ENCODE results near the gene CTIF.
A peak's percentile ranks its signal among the peaks of the same experiment; 100 is the strongest.

CTIF gene

DNA sequence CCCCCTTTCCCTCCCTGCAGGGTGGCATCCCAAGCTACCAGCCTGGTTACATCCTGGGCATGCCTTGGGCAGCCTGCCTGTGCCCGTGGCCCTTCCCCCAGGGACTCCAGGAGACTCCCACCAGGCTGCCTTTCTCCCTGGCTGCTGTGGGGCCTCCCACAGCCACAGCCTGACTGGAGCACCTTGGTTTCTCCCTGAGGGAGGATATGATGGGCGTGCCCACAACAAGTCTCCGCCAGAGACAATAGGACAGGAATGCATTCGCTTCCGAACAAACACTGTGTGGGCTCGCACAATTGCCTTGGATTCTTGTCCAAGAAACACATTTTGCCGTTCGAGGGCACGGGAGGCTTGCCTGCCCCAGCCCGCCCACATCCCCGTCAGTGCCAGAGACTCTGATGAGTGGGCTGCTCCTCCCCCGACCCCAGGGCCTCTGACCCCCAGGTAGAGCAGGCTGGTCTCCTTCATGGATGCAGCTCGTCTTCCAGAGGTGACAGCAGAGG is 309.9 kb downstream of the CTIF start:
- Histone ChIP-seq H3K27me3 (no peaks in the 10 kb centered on the region), H3K4me3 (ENCODE audit: low read depth, low read length) (no peak overlapping the region), H3K36me3 (no peaks in the 10 kb centered on the region), H3K4me1 (peaks cover 23% of the 10 kb centered on the region), H3K9me3 (no peaks in the 10 kb centered on the region)
- no peak for DNase-seq
- TF ChIP-seq, protein P1, sequence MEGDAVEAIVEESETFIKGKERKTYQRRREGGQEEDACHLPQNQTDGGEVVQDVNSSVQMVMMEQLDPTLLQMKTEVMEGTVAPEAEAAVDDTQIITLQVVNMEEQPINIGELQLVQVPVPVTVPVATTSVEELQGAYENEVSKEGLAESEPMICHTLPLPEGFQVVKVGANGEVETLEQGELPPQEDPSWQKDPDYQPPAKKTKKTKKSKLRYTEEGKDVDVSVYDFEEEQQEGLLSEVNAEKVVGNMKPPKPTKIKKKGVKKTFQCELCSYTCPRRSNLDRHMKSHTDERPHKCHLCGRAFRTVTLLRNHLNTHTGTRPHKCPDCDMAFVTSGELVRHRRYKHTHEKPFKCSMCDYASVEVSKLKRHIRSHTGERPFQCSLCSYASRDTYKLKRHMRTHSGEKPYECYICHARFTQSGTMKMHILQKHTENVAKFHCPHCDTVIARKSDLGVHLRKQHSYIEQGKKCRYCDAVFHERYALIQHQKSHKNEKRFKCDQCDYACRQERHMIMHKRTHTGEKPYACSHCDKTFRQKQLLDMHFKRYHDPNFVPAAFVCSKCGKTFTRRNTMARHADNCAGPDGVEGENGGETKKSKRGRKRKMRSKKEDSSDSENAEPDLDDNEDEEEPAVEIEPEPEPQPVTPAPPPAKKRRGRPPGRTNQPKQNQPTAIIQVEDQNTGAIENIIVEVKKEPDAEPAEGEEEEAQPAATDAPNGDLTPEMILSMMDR (IDR thresholded peaks at IDR 0.05; ENCODE audit: low read depth, low read length): no peak

GRCh38 chr18:48850822-48851598 is 312.2 kb downstream of the CTIF start:
- Histone ChIP-seq H3K4me3 (ENCODE audit: low read depth, low read length) (no peak overlapping the region), H3K36me3 (no peaks in the 10 kb centered on the region), H3K4me1 (peaks cover 26% of the 10 kb centered on the region), H3K9me3 (no peaks in the 10 kb centered on the region), H3K27me3 (no peaks in the 10 kb centered on the region)
- TF ChIP-seq, protein P1 (IDR thresholded peaks at IDR 0.05; ENCODE audit: low read depth, low read length): no peak
- DNase-seq: no peak

DNA sequence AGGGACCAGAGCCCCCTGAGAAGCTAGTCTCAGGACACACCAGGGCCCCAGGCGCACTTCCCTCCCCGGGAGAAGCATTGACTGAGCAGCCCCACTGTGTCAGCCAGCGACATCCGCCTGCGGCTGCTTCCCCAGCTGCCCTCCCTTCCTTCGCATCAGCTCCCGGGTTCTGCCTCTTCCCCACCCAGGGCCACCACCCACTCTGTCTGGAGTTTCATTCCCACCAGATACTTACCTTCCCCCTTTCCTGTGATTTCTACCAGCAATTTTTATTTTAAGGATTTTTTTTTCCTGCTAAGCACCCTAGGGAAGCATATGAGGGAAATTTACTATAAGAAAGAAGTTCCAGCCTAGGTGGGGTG is 312.7 kb downstream of the CTIF start:
- TF ChIP-seq, protein P1 (IDR thresholded peaks at IDR 0.05; ENCODE audit: low read depth, low read length): no peak
- Histone ChIP-seq H3K9me3 (no peaks in the 10 kb centered on the region), H3K4me3 (ENCODE audit: low read depth, low read length) (no peak overlapping the region), H3K4me1 (peaks cover 26% of the 10 kb centered on the region), H3K36me3 (no peaks in the 10 kb centered on the region), H3K27me3 (no peaks in the 10 kb centered on the region)
- DNase-seq: peak; percentile 41

DNA sequence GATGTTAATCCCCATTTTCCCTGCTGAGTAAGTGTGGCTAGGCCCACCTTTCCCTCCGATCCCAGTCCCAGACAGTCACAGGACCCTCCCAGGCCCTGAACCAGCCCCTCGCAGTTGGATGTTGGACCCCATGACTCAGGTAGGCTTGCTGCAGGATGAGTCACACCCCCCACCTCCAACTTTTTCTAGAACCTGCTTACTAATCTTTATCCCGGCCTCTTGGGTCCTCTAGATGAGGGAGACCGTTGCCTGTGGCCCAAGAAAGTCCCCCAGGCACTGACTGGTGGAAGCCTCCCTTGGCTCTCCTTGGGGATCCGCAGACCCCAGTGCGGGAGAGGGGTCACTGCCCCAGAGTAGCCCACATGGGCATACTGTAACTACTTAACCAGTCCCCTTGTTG is 313.5 kb downstream of the CTIF start:
- DNase-seq: no peak

GRCh38 chr18:48852794-48853193 is 314.0 kb downstream of the CTIF start:
- Histone ChIP-seq H3K9me3 (no peaks in the 10 kb centered on the region), H3K4me1 (peaks cover 26% of the 10 kb centered on the region), H3K27me3 (no peaks in the 10 kb centered on the region), H3K36me3 (no peaks in the 10 kb centered on the region), H3K4me3 (ENCODE audit: low read depth, low read length) (no peak overlapping the region)
- TF ChIP-seq, protein P1 (IDR thresholded peaks at IDR 0.05; ENCODE audit: low read depth, low read length): no peak
- no peak for DNase-seq

More for the DNA sequence above, 313.5 kb downstream of the CTIF start:
- Histone ChIP-seq H3K36me3 (no peaks in the 10 kb centered on the region), H3K4me3 (ENCODE audit: low read depth, low read length) (no peak overlapping the region), H3K9me3 (no peaks in the 10 kb centered on the region), H3K27me3 (no peaks in the 10 kb centered on the region), H3K4me1 (peaks cover 26% of the 10 kb centered on the region)
- TF ChIP-seq, protein P1 (IDR thresholded peaks at IDR 0.05; ENCODE audit: low read depth, low read length): no peak

DNA sequence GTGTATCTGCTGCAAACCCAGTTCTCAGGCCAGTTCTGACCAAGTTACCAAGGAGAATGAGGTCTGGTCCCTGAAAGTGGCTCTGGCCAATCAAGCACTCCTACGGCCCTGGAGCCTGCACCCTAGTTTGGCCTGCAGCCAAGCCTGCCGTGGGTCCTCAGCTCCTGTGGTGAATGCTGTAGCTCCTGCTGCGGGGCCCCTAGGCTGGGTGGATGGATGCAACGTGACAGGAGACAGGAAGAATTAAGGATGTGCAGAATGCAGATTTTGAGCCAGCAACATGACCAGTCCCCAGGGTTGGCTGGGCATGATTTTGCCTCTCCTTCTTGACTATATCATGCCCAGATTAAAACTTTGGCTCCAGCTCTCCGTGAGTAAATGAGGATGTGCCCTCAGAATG is 314.8 kb downstream of the CTIF start:
- no peaks in the 10 kb centered on the region for H3K36me3 ChIP-seq
- H3K27me3 ChIP-seq: no peaks in the 10 kb centered on the region
- H3K9me3 ChIP-seq: no peaks in the 10 kb centered on the region
- H3K4me1 ChIP-seq: peaks cover 26% of the 10 kb centered on the region
- H3K4me3 ChIP-seq (ENCODE audit: low read depth, low read length): no peak overlapping the region
- TF ChIP-seq, protein P1 (IDR thresholded peaks at IDR 0.05; ENCODE audit: low read depth, low read length): no peak
- DNase-seq: peak; percentile 75

Data from BE2C (cell line).